Hepatocyte (in vitro differentiated cells): ENCODE data around the gene OR5A1. TPM values are rescaled to one million over a fixed set of nuclear protein-coding genes. Genes with fewer than 3 reads are reported as not detected.

Source experiments
- DNase-seq: peaks from one replicate; pipeline ENCODE4 v3.0.0-alpha.2; 2016; ENCODE audit warnings: low spot score
- H2AFZ ChIP-seq: fragments of 200-600 bp; sonication (generic); 2 replicates; pipeline ENCODE4 v1.6.0; 2016; ENCODE audit warnings: antibody characterized with exemption, mild to moderate bottlenecking
- H3K27ac ChIP-seq: fragments of 200-600 bp; sonication (generic); 2 replicates; pipeline ENCODE4 v1.5.1; 2016; ENCODE audit warnings: mild to moderate bottlenecking
- H3K27me3 ChIP-seq: fragments of 200-600 bp; sonication (generic); 2 replicates; pipeline ENCODE4 v1.6.1; 2016
- H3K36me3 ChIP-seq: fragments of 200-600 bp; sonication (generic); replicated peaks from 2 replicates; pipeline ENCODE4 v1.5.1; 2016; ENCODE audit warnings: low read depth; ENCODE audit not compliant: insufficient read depth
- H3K4me1 ChIP-seq: fragments of 200-600 bp; sonication (generic); 2 replicates; pipeline ENCODE4 v1.5.1; 2016; ENCODE audit warnings: mild to moderate bottlenecking, moderate library complexity; ENCODE audit not compliant: insufficient read depth
- H3K4me2 ChIP-seq: fragments of 200-600 bp; sonication (generic); 2 replicates; pipeline ENCODE4 v1.6.0; 2016
- H3K4me3 ChIP-seq: fragments of 200-600 bp; sonication (generic); 2 replicates; pipeline ENCODE4 v1.5.1; 2016; ENCODE audit warnings: mild to moderate bottlenecking
- H3K79me2 ChIP-seq: fragments of 200-600 bp; sonication (generic); 2 replicates; pipeline ENCODE4 v1.6.0; 2017; ENCODE audit warnings: mild to moderate bottlenecking
- H3K9me2 ChIP-seq: fragments of 200-600 bp; sonication (generic); replicated peaks from 2 replicates; pipeline ENCODE4 v1.6.0; 2017; ENCODE audit warnings: mild to moderate bottlenecking; ENCODE audit not compliant: insufficient read depth
- H3K9me3 ChIP-seq: fragments of 200-600 bp; sonication (generic); 2 replicates; pipeline ENCODE4 v1.5.1; 2016; ENCODE audit warnings: low read depth, mild to moderate bottlenecking
- H4K20me1 ChIP-seq: fragments of 200-600 bp; sonication (generic); 2 replicates; pipeline ENCODE4 v1.6.0; 2016; ENCODE audit warnings: mild to moderate bottlenecking; ENCODE audit not compliant: insufficient read depth, poor library complexity, severe bottlenecking
- CTCF ChIP-seq: fragments of 200-600 bp; sonication (generic); IDR thresholded peaks from 2 replicates; pipeline ENCODE4 v1.5.1; 2016; ENCODE audit warnings: antibody characterized with exemption, mild to moderate bottlenecking; ENCODE audit not compliant: poor library complexity
- EZH2 ChIP-seq: fragments of 200-600 bp; sonication (generic); IDR thresholded peaks from 2 replicates; pipeline ENCODE4 v1.6.1; 2016; ENCODE audit warnings: antibody characterized with exemption, mild to moderate bottlenecking, borderline replicate concordance
- EZH2phosphoT487 ChIP-seq: fragments of 200-600 bp; sonication (generic); IDR thresholded peaks from one replicate; pipeline ENCODE4 v1.6.1; 2018; ENCODE audit warnings: antibody characterized with exemption, mild to moderate bottlenecking, low read depth, moderate library complexity; ENCODE audit not compliant: unreplicated experiment, severe bottlenecking
- WGBS: methylation state at CpG from one replicate; pipeline ENCODE4 v1.1.6; 2016; ENCODE audit warnings: low lambda C conversion rate; ENCODE audit errors: missing lambda C conversion rate; 5-methylcytosine and 5-hydroxymethylcytosine counted together
- polyA plus RNA-seq: library from polyadenylated mRNA; unstranded; fragments of >200 nt; fragmentation: Nextera tagmentation; extraction: Ambion mirVana; gene quantifications from 2 replicates; pipeline ENCODE4 v1.2.1, GENCODE V29; 2016
- total RNA-seq: library from RNA; depleted of rRNA; stranded (reverse); fragments of >200 nt; gene quantifications from 2 replicates; pipeline ENCODE4 v1.2.3, GENCODE V29; 2014

The OR5A1 gene
- total and polyA plus RNA-seq, 2 experiments from 2014 or later = not detected

GRCh38 chr11:59417023-59417422 lies 19.2 kb upstream of the OR5A1 start:
- DNase-seq = no peak
- Histone ChIP-seq H3K79me2 (no peaks in the 10 kb centered on the region), H3K4me2 (no peak overlapping the region), H3K9me2 (no peaks in the 10 kb centered on the region), H2AFZ (no peak overlapping the region), H3K4me3 (no peak overlapping the region), H3K27ac (no peak overlapping the region), H3K9me3 (no peaks in the 10 kb centered on the region), H3K4me1 (no peaks in the 10 kb centered on the region), H4K20me1 (no peaks in the 10 kb centered on the region), H3K36me3 (no peaks in the 10 kb centered on the region), H3K27me3 (no peaks in the 10 kb centered on the region)
- WGBS = 89% methylated on average over 5 of the region's 5 CpGs
- TF ChIP-seq EZH2phosphoT487 (no peak), CTCF (no peak), EZH2 (no peak)

- no peaks in the 10 kb centered on the region for H3K9me3 ChIP-seq
- no peaks in the 10 kb centered on the region for H3K27me3 ChIP-seq
- no peak overlapping the region for H3K4me3 ChIP-seq
- TF ChIP-seq CTCF = no peak
- TF ChIP-seq EZH2 = no peak
- TF ChIP-seq EZH2phosphoT487 = no peak
- no peaks in the 10 kb centered on the region for H4K20me1 ChIP-seq
- no peaks in the 10 kb centered on the region for H3K36me3 ChIP-seq
- H2AFZ ChIP-seq = no peak overlapping the region
- no peak overlapping the region for H3K4me2 ChIP-seq
- H3K79me2 ChIP-seq = no peaks in the 10 kb centered on the region
- DNase-seq = no peak
- no peaks in the 10 kb centered on the region for H3K9me2 ChIP-seq
- WGBS = 75% methylated on average over 2 of the region's 2 CpGs
- no peak overlapping the region for H3K27ac ChIP-seq
- no peaks in the 10 kb centered on the region for H3K4me1 ChIP-seq
Measured at GRCh38 chr11:59418156-59418555, 18.1 kb upstream of the OR5A1 start.

GRCh38 chr11:59423835-59424234 lies 12.4 kb upstream of the OR5A1 start:
- no peaks in the 10 kb centered on the region for H3K27me3 ChIP-seq
- H3K4me3 ChIP-seq = no peak overlapping the region
- no peaks in the 10 kb centered on the region for H3K9me2 ChIP-seq
- no peak for DNase-seq
- no peaks in the 10 kb centered on the region for H3K36me3 ChIP-seq
- H3K9me3 ChIP-seq = no peaks in the 10 kb centered on the region
- no peak for TF ChIP-seq EZH2phosphoT487
- TF ChIP-seq EZH2 = no peak
- TF ChIP-seq CTCF = no peak
- H2AFZ ChIP-seq = no peak overlapping the region
- H3K4me2 ChIP-seq = no peak overlapping the region
- H3K79me2 ChIP-seq = no peaks in the 10 kb centered on the region
- no peaks in the 10 kb centered on the region for H3K4me1 ChIP-seq
- no peak overlapping the region for H3K27ac ChIP-seq
- no peaks in the 10 kb centered on the region for H4K20me1 ChIP-seq
- 54% methylated on average over 2 of the region's 2 CpGs for WGBS

GRCh38 chr11:59425131-59425530 lies 11.1 kb upstream of the OR5A1 start:
- no peaks in the 10 kb centered on the region for H3K9me2 ChIP-seq
- H3K27me3 ChIP-seq = no peaks in the 10 kb centered on the region
- no peaks in the 10 kb centered on the region for H3K79me2 ChIP-seq
- no peaks in the 10 kb centered on the region for H3K36me3 ChIP-seq
- no peak overlapping the region for H3K27ac ChIP-seq
- no peak overlapping the region for H3K4me2 ChIP-seq
- H2AFZ ChIP-seq = no peak overlapping the region
- no peaks in the 10 kb centered on the region for H4K20me1 ChIP-seq
- no peak for DNase-seq
- H3K9me3 ChIP-seq = no peaks in the 10 kb centered on the region
- no peaks in the 10 kb centered on the region for H3K4me1 ChIP-seq
- TF ChIP-seq CTCF (no peak), EZH2 (no peak), EZH2phosphoT487 (no peak)
- WGBS = 28% methylated on average over 4 of the region's 4 CpGs
- no peak overlapping the region for H3K4me3 ChIP-seq
